ENCODE data around the gene SHROOM4.

GRCh38 chrX:50626432-50626831 is 187.6 kb downstream of the SHROOM4 start:
- TF ChIP-seq CTCF (IDR thresholded peaks at IDR 0.05; ENCODE audit: insufficient read depth, low read depth, low read length), result no peak
- no peak for TF ChIP-seq EZH2 (IDR thresholded peaks at IDR 0.05; ENCODE audit: insufficient read depth, low read length)

Measured in astrocyte (in vitro differentiated cells and primary cell).